Measurements from ENCODE around the gene FXYD6. TPM values are rescaled to one million over a fixed set of nuclear protein-coding genes. Genes with fewer than 3 reads are reported as not detected.

Gene FXYD6
- total and polyA plus RNA-seq, 9 donors: 119 to 445 (median 264) TPM

DNA sequence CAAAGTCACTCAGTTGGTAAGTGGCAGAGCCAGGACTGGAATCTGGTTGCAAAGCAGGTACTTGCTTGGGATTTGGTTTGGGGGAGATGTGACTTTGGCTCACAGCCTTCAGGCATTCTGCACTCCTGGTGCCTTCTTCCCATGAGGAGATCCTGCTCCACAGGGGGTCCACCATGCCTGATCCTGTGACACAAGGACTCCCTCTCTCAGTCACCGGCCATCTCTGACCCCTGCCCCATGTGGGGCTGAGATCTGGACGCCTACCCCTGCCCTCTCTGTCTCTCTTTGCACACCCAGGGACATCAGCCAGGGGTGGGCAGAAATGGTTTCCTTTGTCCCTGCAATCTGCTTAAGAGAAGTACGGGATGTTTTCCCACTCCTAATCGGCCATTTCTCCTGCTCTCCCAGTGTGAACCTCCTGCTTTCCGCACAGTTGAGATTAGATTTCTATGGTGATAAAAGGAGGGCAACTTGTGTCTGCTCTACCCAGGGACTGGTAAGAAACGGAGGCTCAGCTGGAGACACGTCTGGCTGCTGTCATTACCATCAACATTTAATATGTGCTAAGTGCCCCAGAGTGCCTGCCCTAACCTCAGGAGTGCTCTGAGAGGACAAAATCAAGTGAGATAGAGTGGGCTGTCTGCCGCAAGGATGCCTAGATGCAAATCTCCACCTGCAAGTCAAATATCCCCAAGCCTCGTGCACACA, 11.1 kb upstream of the FXYD6 start:
- no peaks in the 10 kb centered on the region for H3K27me3 ChIP-seq
- no peaks in the 10 kb centered on the region for H3K9me3 ChIP-seq
- DNase-seq: peak in 1 of 5 donors; percentile 17
- intact Hi-C loops (cut with DNase I): no loop called here
- peaks cover 18% of the 10 kb centered on the region for H3K4me1 ChIP-seq (ENCODE audit: insufficient read depth)
- peak overlapping the region in 1 of 2 donors; percentile 12 for H3K27ac ChIP-seq
- WGBS, 3 donors: 83 to 90% (median 87%) methylated on average over 9 of the region's 9 CpGs
- TF ChIP-seq POLR2A (IDR thresholded peaks at IDR 0.05) (no peak), CTCF (IDR thresholded peaks at IDR 0.05) (no peak), EP300 (IDR thresholded peaks at IDR 0.05) (no peak)
- no peak overlapping the region for H3K4me3 ChIP-seq
- H3K36me3 ChIP-seq: no peaks in the 10 kb centered on the region

DNA sequence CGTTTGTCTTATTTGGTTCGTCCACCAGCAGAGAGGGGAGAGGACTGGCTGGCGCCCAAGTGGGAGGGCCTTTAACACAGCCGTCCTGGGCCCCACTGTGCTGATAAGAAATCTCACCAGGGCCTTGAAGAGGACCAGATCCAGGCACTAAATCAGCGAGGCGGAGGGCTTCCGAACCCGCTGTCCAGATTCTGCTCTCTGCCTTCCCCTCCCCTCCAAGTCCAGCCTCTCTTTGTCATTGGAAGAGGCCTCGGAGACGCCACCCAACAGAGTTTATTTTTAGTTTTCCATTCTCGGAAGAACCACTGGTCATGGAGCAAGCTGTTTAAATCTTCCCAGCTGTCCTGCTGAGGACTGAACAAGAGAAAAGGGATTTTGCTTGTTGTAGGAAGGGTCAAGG, 9.3 kb upstream of the FXYD6 start:
- intact Hi-C loops (cut with DNase I): no loop called here
- 2 to 9% (median 3%) methylated on average over 11 of the region's 11 CpGs for WGBS, 3 donors
- H3K36me3 ChIP-seq: no peaks in the 10 kb centered on the region
- H3K4me1 ChIP-seq (ENCODE audit: insufficient read depth): peaks cover 20% of the 10 kb centered on the region
- H3K27me3 ChIP-seq: no peaks in the 10 kb centered on the region
- peak overlapping the region; percentile 15 to 84 for H3K27ac ChIP-seq
- TF ChIP-seq EP300 (IDR thresholded peaks at IDR 0.05) (peak; percentile 26), POLR2A (IDR thresholded peaks at IDR 0.05) (peak; percentile 53), CTCF (IDR thresholded peaks at IDR 0.05) (no peak)
- no peaks in the 10 kb centered on the region for H3K9me3 ChIP-seq
- H3K4me3 ChIP-seq: no peak overlapping the region
- peak; percentile 92 to 97 (median 95) for DNase-seq

- Histone ChIP-seq H3K27ac (peak overlapping the region; percentile 15 to 84), H3K36me3 (no peaks in the 10 kb centered on the region), H3K4me3 (no peak overlapping the region), H3K4me1 (ENCODE audit: insufficient read depth) (peaks cover 20% of the 10 kb centered on the region), H3K27me3 (no peaks in the 10 kb centered on the region), H3K9me3 (no peaks in the 10 kb centered on the region)
- TF ChIP-seq POLR2A (IDR thresholded peaks at IDR 0.05) (no peak), CTCF (IDR thresholded peaks at IDR 0.05) (no peak), EP300 (IDR thresholded peaks at IDR 0.05) (no peak)
- DNase-seq: peak in 2 of 5 donors; percentile 54 to 56
- intact Hi-C loops (cut with DNase I): no loop called here
- WGBS, 3 donors: 36 to 53% (median 50%) methylated on average over 7 of the region's 7 CpGs
Observed at GRCh38 chr11:117884994-117885393, 8.5 kb upstream of the FXYD6 start.

DNA sequence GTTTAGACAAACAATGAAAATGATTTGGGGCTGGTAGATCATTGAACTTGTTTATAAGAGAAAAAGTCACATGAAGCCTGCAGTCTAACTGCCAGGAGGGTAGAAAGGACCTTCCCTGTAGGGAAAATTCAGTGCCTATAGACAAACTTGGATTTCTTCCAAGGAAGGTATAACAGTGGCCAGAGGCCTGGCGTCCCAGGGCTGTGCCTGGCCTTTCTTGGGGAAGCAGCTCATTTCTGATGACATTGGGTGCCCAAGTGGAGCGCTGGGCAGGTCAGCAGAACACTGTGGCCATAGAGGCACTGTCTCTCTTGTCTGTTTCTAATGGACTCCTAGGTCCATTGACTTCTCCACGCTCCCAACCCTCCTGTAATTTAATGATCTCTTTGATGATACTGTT, 6.6 kb upstream of the FXYD6 start:
- no peak for TF ChIP-seq EP300 (IDR thresholded peaks at IDR 0.05)
- no peak for TF ChIP-seq POLR2A (IDR thresholded peaks at IDR 0.05)
- H3K36me3 ChIP-seq: no peaks in the 10 kb centered on the region
- DNase-seq: no peak
- H3K27me3 ChIP-seq: no peaks in the 10 kb centered on the region
- WGBS, 3 donors: 92 to 94% (median 93%) methylated on average over 3 of the region's 3 CpGs
- peaks cover 18% of the 10 kb centered on the region for H3K4me1 ChIP-seq (ENCODE audit: insufficient read depth)
- intact Hi-C loops (cut with DNase I): no loop called here
- no peak overlapping the region for H3K27ac ChIP-seq
- no peaks in the 10 kb centered on the region for H3K9me3 ChIP-seq
- no peak overlapping the region for H3K4me3 ChIP-seq

GRCh38 chr11:117882311-117882905, 6.0 kb upstream of the FXYD6 start:
- 53 to 66% (median 57%) methylated on average over 11 of the region's 11 CpGs for WGBS, 3 donors

More at GRCh38 chr11:117882311-117882905, 6.0 kb upstream of the FXYD6 start:
- H3K27ac ChIP-seq: no peak overlapping the region
- H3K27me3 ChIP-seq: no peaks in the 10 kb centered on the region
- no peak for TF ChIP-seq CTCF (IDR thresholded peaks at IDR 0.05)
- no peak for TF ChIP-seq EP300 (IDR thresholded peaks at IDR 0.05)
- no peaks in the 10 kb centered on the region for H3K9me3 ChIP-seq
- DNase-seq: no peak
- peaks cover 19% of the 10 kb centered on the region for H3K4me1 ChIP-seq (ENCODE audit: insufficient read depth)
- no peak overlapping the region for H3K4me3 ChIP-seq
- no peaks in the 10 kb centered on the region for H3K36me3 ChIP-seq
- intact Hi-C loops (cut with DNase I): no loop called here
